CD4-positive, alpha-beta T cell treated with Interleukin-1 beta for 1 hour (primary cell): Measurements from ENCODE around the gene CLDN6.

Source experiments
- DNase-seq, 2 donors: peaks; one replicate each; pipeline ENCODE4 v3.0.0-alpha.2; 2020 to 2022

CLDN6 gene

GRCh38 chr16:3010510-3010909 is 7.5 kb downstream of the CLDN6 start:
- no peak for DNase-seq

- no peak for DNase-seq
Measured at GRCh38 chr16:3009568-3010390, 8.2 kb downstream of the CLDN6 start.

DNA sequence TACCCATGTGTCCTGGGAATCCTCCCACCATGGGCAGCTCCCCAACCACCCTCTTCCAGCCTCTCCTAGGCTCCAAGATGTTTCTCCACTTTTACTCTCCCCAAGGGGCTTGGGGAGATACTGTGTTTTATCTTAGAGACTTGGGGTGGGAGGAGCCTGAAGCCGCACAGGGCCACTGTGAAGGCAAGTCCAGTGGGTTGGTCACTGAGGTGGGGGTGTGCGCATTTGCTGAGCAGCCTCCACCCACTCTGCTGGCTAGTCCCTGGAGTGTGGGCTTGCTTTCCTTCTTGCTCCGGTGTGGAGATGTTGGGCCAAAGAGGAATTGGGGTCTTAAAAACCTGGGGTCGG is 9.3 kb downstream of the CLDN6 start:
- DNase-seq = no peak

GRCh38 chr16:3007957-3008689 is 9.9 kb downstream of the CLDN6 start:
- DNase-seq = peak; percentile 31 to 35

DNA sequence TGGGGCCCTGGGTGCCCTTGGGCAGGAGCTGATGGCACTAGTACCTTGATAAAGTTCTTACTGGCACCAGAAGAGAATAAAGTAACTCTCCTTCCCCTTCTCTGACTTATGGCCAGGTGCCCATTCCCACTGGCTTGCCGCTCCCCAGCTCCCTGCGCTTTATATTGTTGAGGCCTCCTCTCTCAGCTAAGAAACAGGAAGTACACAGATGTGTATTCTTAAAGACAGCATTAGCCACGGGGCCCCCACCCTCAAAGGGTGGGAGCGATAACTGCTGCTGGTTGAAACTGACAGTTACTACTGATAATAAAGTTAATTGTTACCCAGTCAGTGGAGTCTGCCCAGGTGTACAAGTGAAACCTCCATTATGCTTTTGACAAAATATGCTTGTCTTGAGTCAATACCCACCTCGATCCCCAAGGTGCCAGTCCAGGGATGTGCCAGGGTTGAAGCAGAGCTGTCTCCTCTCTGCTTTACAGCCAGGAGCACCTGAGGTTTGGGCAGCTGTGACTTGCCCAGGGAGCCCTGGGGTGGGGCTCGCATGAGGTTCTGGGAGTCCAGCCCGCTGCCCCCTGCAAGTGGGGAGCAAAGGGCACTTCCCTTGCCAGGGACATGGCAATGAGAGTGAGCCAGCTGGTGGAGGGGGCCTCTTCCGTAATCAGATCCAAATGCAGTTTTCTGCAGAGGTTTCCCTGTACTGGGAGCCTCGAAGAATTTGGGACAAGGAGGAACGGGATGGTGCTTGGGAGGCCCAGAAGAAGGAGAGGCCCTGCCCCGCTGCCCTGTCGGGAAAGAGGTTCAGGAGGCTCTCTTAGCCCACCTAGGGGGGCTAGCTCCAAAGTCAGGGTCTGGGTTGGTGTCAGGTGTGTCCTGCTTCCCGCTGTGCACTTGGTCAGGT is 10.7 kb downstream of the CLDN6 start:
- no peak for DNase-seq

DNA sequence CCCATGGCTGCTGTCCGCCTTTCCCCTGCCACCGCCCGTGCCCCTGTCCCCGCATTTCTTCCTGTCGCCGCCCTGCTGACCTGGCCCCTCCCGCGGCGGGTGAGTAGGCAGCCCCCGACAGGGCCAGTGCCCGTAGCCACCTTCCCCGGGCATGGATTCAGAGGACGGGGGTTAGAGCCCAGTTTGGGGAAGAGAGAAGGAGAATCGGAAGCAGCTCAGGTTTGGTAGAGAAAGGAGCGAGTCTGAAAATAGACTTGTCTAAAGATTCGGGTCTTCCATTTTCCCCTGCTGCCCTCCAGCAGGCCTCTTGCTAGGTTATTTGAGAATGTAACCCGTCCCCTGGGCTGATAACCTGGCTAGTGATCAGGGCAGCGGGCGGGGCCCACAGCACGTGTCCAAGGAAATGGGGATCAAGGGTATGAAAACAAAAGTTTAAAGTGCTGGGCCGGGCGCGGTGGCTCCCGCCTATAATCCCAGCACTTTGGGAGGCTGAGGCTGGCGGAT is 13.2 kb downstream of the CLDN6 start:
- DNase-seq = no peak

- DNase-seq = no peak
Measured at GRCh38 chr16:3004319-3004718, 13.7 kb downstream of the CLDN6 start.

DNA sequence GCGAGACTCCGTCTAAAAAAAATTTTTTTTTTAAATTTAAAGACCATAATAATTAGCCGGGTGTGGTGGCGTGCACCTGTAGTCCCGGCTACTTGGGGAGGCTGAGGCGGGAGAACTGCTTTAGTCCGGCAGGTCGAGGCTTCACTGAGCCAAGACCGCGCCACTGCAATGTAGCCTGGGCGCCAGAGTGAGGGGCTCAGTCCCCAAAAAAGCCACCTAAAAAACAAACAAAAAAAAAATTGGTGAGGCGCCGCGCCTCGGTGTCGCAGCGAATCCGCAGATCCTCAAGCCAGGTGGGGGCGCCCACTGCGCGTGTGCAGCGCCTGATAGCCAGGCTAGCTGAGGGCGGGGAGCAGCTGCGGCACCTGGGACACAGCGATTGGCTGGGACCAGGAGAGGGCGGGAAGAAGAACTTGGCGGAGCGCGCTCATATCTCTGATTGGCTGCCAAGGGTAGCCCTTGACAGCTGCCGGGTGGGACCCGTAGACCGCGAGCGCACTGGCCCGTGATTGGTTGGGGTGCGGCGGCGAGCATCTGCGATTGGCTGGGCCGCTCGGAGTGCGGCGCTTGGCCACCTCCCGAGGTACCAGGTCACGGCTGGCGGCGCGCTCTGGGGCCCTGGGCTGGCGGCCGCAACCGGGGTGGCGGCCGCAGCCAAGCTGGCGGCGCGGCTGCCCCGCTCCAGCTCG is 14.3 kb downstream of the CLDN6 start:
- DNase-seq = peak; percentile 99

DNA sequence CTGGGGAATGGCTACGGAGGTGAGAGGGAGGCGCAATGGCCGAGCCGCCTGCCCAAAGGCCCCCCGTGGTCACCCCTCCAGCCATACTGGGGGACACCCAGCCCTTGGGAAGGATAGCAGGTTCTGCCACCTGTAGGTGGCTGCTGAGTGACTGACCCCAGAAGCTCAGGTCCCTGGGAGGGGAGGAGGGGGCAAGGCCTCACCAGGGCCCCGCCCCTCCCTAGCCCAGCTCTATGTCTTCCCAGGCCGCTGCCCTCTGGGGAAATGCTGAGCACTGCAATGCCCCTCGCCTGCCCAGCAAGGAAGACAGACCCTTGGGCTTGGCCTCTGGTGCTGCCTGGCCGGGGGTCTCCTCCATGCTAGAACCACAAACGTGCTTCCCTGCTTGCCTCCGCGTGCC is 16.7 kb downstream of the CLDN6 start:
- no peak for DNase-seq

DNA sequence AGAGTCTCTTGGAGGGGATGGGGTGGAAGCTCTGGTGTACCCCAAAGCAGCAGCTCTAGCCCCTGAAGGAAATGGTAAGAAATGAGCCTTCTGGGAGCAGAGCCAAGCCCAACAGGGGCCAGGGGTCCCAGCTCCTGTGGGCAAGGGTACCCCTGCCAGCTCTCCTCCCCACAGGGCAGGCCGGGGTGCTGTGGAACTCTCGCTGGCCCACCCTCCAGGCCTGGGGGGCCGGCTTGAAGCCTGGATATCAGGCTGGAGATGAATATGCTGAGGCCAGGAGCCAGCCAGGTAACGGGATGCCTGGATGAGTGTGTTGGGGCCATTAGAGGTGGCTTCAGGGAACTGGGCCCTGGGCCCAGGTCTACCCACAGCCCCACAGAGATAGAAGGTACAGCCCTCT is 17.4 kb downstream of the CLDN6 start:
- no peak for DNase-seq

- DNase-seq = no peak
Measured at GRCh38 chr16:2999929-3000328, 18.1 kb downstream of the CLDN6 start.

DNA sequence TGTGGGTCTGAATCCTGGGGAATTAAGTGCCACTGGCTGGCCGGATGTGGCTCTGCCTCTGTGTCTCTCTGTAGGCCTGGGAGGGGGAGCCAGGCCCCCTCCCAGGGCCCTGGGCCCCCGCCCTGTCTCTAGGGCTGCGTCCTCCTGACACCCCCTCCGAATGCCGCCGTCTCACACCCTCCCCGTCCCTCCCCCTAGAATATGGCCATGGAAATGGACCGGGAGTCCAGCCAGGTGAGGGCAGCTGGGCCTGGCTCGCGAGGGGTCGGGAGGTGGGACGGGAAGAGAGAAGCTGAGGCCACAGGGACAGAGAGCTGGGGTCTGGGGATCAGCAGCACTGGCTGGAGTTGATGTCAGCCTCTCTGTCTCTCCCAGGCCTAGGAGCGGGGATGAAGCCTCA is 21.7 kb downstream of the CLDN6 start:
- no peak for DNase-seq

DNA sequence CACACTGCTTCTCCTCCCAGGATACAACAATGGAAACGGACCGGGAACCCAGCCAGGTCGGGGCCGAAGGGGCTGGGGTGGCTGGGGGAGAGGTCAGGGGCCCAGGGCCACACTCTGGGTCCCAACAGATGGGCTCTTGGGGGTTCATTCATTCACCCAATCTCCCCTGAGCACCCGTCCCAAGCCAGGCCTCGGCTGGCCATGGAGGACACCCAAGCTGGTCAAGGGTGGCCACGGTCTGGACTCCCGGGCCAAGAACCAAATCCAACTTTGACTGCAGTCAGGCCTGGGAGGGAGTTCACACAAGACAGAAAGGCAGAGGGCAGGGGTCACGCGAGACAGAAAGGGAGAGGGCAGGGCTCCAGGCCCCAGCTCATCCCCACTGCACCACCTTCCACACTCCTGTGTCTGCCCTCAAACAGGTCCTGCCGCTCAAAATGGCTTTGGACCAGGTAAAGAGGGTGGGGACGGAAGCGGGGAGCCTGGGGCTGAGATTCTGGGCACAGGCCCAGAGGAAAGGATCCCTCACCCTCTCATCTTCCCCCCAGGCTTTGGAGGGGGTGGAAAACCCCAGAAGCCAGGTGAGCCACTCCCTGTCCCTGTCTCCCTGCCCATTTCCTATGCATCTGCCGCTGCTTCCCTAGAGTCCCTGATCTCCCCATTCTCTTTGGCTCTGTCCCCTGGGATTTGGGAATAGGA is 25.5 kb downstream of the CLDN6 start:
- DNase-seq = no peak

GRCh38 chr16:2991566-2992261 is 26.3 kb downstream of the CLDN6 start:
- DNase-seq = no peak

GRCh38 chr16:2990891-2991290 is 27.1 kb downstream of the CLDN6 start:
- no peak for DNase-seq

GRCh38 chr16:2988590-2989099 is 29.3 kb downstream of the CLDN6 start:
- no peak for DNase-seq

DNA sequence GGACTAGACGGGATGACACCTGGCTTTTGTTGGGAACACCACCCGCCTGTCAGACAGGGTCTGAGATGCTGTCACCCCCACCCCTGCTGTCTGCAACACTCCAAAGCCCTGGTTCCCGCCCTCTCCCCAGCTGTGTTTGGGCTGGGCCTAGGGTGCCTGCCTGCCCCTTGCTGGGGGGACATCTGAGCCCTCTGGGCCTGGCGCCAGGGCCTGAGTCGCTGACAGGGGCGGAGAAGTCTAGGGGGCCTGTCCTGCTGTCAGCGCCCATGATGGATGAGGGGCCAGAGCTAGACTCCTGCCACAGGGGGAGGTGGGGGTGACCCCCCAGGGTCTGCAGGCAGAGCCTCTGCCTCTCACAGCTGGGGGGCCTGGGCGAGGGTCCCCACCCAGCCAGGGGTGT is 30.1 kb downstream of the CLDN6 start:
- DNase-seq = no peak

DNA sequence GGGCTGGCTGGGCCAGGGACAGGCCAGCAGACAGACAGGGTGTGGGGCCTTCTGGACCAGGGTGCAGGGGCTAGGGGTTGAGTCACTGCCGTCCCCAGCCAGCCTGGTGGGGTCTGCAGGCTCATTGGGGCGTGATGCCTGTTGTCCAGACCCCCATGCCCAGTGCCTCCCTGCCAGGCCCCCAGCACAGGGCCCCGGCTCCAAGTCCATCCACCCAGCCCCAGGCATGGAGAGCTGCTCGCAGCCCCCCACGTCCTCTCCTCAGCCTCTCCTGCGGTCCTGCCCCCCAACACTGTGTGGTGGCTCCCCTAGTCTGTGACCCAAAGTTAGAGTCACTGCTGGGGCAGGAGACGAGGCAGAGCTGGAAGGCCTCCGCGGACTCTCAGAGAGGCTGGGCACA is 30.7 kb downstream of the CLDN6 start:
- no peak for DNase-seq

DNA sequence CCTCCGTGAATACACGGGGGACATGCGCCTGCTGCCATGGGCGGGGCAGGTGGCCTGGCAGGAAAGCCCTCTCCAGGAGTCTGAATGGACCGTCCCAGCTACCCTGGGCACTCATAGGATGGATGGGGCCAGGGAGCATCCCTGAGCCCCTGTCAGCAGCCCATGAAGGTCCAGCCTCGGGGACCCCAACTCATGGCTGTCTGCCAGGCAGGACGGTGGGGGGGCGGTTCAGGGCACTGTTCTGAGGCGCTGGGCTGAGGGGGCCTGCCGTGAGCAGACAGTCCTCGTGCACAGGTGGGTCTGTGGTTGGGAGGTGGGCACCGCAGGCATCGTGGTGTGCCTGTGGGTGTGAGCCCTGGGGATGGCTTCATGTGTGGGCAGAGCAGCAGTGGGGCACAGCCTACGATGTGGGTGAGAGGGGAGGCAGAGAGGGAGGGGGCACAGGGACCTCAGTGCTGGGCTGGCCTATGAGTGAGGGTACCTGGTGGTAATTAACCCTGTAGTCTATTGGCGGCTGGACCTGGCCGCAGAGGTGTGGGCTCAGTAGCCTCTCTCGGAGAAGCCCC is 31.3 kb downstream of the CLDN6 start:
- no peak for DNase-seq

DNA sequence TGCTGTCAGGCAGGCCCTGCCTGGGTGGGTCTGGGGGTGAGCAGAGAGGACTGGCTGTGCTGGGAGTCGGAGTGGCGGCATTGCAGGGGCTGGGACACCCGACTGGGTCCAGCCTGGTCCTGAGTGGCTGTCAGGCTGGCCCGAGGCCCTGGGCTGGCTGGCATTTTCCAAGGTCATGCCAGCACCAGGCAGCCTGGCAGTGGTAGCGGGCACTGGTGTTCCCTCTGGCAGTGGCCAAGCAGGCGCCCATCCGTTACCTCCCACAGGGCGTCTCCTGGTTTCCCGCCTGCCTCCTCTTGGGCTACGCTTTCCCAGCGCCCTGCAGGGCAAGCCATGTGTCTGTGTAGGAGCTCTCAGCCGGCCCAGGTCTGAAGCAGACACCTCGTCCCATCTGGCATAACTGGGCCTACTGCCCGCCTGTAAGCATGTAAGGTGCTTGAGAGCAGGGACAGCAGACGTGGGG is 32.1 kb downstream of the CLDN6 start:
- DNase-seq = no peak

DNA sequence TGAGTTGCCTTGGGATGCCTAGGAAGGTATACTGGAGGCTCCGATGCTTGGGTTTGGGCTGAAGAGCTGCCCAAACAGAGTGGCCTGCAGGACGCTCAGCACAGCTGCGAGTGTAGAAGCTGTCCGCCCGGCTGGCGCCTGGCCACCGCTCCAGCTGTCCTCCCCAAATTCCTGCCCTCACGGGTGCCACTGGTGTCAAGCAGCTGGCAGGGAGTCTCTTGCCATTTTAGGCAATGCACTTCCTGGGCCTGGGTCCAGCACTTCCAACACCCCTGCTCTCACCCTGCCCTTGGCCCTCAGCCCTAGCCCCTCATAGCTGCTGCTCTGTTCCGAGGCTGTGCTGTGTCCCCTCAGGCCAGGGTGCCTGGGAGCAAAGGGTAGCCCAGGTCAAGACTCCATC is 32.5 kb downstream of the CLDN6 start:
- DNase-seq = no peak
